ENCODE results near the gene CCDC24. TPM values are rescaled to one million over a fixed set of nuclear protein-coding genes. Genes with fewer than 3 reads are reported as not detected.

The CCDC24 gene
- total and polyA plus RNA-seq, 4 donors: 5.4 to 25.6 (median 15.3) TPM

DNA sequence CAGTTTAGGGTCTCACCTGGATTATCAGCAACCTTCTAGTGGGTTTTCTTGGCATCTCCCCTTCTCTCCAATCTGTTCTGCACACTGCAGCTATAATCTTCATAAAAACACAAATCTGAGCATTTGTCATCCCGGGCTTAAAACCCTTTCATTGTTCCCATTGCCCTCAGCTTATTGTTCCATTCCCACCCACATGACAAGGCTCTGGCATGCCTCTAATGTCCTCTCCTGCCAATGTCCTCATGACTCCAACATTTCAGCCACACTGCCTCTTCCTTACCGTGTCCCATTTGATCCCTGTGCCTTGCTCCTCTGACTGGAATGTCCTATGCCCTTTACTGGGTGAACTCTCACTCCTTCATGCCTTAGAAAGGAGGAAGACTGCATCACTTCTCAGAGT lies 29.1 kb upstream of the CCDC24 start:
- DNase-seq (ENCODE audit: low read depth in 4 of 6, low spot score in 6 of 6): no peak
- Histone ChIP-seq H3K4me1 (ENCODE audit: control insufficient read depth, insufficient read depth, low read length) (no peaks in the 10 kb centered on the region), H3K9me3 (ENCODE audit: control insufficient read depth, insufficient read depth, low read length) (no peaks in the 10 kb centered on the region), H3K4me3 (ENCODE audit: low read depth, low read length) (no peak overlapping the region), H3K36me3 (ENCODE audit: control insufficient read depth, insufficient read depth, low read length) (peaks cover 80% of the 10 kb centered on the region), H3K27me3 (ENCODE audit: control insufficient read depth, insufficient read depth, low read length) (no peaks in the 10 kb centered on the region), H3K27ac (ENCODE audit: low read depth, low read length) (no peak overlapping the region)
- WGBS (ENCODE audit: insufficient coverage): 100% methylated on average over 2 of the region's 2 CpGs

- H3K4me3 ChIP-seq (ENCODE audit: low read depth, low read length): no peak overlapping the region
- no peaks in the 10 kb centered on the region for H3K27me3 ChIP-seq (ENCODE audit: control insufficient read depth, insufficient read depth, low read length)
- no peak for DNase-seq (ENCODE audit: low read depth in 4 of 6, low spot score in 6 of 6)
- no peaks in the 10 kb centered on the region for H3K9me3 ChIP-seq (ENCODE audit: control insufficient read depth, insufficient read depth, low read length)
- 95% methylated on average over 3 of the region's 3 CpGs for WGBS (ENCODE audit: insufficient coverage)
- H3K27ac ChIP-seq (ENCODE audit: low read depth, low read length): no peak overlapping the region
- H3K36me3 ChIP-seq (ENCODE audit: control insufficient read depth, insufficient read depth, low read length): peaks cover 79% of the 10 kb centered on the region
- H3K4me1 ChIP-seq (ENCODE audit: control insufficient read depth, insufficient read depth, low read length): no peaks in the 10 kb centered on the region
These were observed 28.4 kb upstream of the CCDC24 start for GRCh38 chr1:43963006-43963405.

DNA sequence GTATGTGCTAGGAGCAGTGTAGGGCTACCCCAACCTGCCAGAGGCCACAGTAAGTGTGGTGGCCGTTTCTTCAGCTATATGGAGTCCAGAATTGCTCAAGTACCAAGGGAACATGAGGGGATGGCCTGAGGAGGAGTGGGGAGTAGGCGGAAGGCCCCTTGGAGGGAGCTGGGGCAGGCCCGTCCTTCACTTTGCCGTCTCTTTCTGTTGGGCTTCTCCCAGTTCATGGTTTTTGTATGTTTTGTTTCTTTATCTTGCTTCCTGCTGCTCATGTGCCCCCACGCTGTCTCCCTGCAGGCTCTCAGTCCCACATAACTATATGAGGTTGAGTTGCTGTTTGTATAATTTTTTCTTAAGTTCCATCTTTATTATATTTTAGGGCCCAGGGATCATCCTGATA lies 27.5 kb upstream of the CCDC24 start:
- H3K27me3 ChIP-seq (ENCODE audit: control insufficient read depth, insufficient read depth, low read length): no peaks in the 10 kb centered on the region
- 80% methylated on average over 1 of the region's 5 CpGs for WGBS (ENCODE audit: insufficient coverage)
- H3K27ac ChIP-seq (ENCODE audit: low read depth, low read length): no peak overlapping the region
- no peak overlapping the region for H3K4me3 ChIP-seq (ENCODE audit: low read depth, low read length)
- H3K4me1 ChIP-seq (ENCODE audit: control insufficient read depth, insufficient read depth, low read length): no peaks in the 10 kb centered on the region
- DNase-seq (ENCODE audit: low read depth in 4 of 6, low spot score in 6 of 6): no peak
- no peaks in the 10 kb centered on the region for H3K9me3 ChIP-seq (ENCODE audit: control insufficient read depth, insufficient read depth, low read length)
- H3K36me3 ChIP-seq (ENCODE audit: control insufficient read depth, insufficient read depth, low read length): peaks cover 70% of the 10 kb centered on the region

GRCh38 chr1:43965316-43965715 lies 26.1 kb upstream of the CCDC24 start:
- DNase-seq (ENCODE audit: low read depth in 4 of 6, low spot score in 6 of 6): no peak
- 94% methylated on average over 3 of the region's 3 CpGs for WGBS (ENCODE audit: insufficient coverage)
- Histone ChIP-seq H3K9me3 (ENCODE audit: control insufficient read depth, insufficient read depth, low read length) (no peaks in the 10 kb centered on the region), H3K4me3 (ENCODE audit: low read depth, low read length) (no peak overlapping the region), H3K27me3 (ENCODE audit: control insufficient read depth, insufficient read depth, low read length) (no peaks in the 10 kb centered on the region), H3K36me3 (ENCODE audit: control insufficient read depth, insufficient read depth, low read length) (peaks cover 64% of the 10 kb centered on the region), H3K4me1 (ENCODE audit: control insufficient read depth, insufficient read depth, low read length) (peaks cover 7% of the 10 kb centered on the region), H3K27ac (ENCODE audit: low read depth, low read length) (no peak overlapping the region)

GRCh38 chr1:43968348-43968948 lies 23.0 kb upstream of the CCDC24 start:
- WGBS (ENCODE audit: insufficient coverage): 86% methylated on average over 4 of the region's 6 CpGs
- no peaks in the 10 kb centered on the region for H3K9me3 ChIP-seq (ENCODE audit: control insufficient read depth, insufficient read depth, low read length)
- no peaks in the 10 kb centered on the region for H3K27me3 ChIP-seq (ENCODE audit: control insufficient read depth, insufficient read depth, low read length)
- DNase-seq (ENCODE audit: low read depth in 4 of 6, low spot score in 6 of 6): peak in 1 of 6 donors; percentile 32
- peaks cover 62% of the 10 kb centered on the region for H3K36me3 ChIP-seq (ENCODE audit: control insufficient read depth, insufficient read depth, low read length)
- H3K4me3 ChIP-seq (ENCODE audit: low read depth, low read length): no peak overlapping the region
- H3K27ac ChIP-seq (ENCODE audit: low read depth, low read length): no peak overlapping the region
- peaks cover 20% of the 10 kb centered on the region for H3K4me1 ChIP-seq (ENCODE audit: control insufficient read depth, insufficient read depth, low read length)

DNA sequence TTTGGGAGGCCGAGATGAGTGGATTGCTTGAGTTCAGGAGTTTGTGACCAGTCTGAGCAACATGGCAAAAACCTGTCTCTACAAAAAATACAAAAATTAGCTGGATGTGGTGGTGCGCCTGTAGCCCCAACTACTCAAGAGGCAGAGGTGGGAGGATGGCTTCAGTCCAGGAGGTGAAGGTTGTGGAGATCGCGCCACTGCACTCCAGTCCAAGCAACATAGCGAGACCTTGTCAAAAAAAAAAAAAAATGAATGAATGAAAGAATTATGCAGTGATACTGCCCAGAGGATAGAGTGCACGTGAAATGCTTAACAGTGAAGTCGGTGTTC lies 22.0 kb upstream of the CCDC24 start:
- peaks cover 23% of the 10 kb centered on the region for H3K4me1 ChIP-seq (ENCODE audit: control insufficient read depth, insufficient read depth, low read length)
- peaks cover 54% of the 10 kb centered on the region for H3K36me3 ChIP-seq (ENCODE audit: control insufficient read depth, insufficient read depth, low read length)
- no peaks in the 10 kb centered on the region for H3K9me3 ChIP-seq (ENCODE audit: control insufficient read depth, insufficient read depth, low read length)
- DNase-seq (ENCODE audit: low read depth in 4 of 6, low spot score in 6 of 6): no peak
- 40% methylated on average over 6 of the region's 7 CpGs for WGBS (ENCODE audit: insufficient coverage)
- no peak overlapping the region for H3K27ac ChIP-seq (ENCODE audit: low read depth, low read length)
- peak overlapping the region; percentile 18 for H3K4me3 ChIP-seq (ENCODE audit: low read depth, low read length)
- H3K27me3 ChIP-seq (ENCODE audit: control insufficient read depth, insufficient read depth, low read length): no peaks in the 10 kb centered on the region

GRCh38 chr1:43969746-43970466 lies 21.5 kb upstream of the CCDC24 start, which contains the start of gene DPH2:
Gene DPH2, plus strand, starts transcription at chr1:43970010. Its CDS starts 166 bp downstream, at chr1:43970176.
- WGBS (ENCODE audit: insufficient coverage): 0% methylated on average over 34 of the region's 47 CpGs
- H3K36me3 ChIP-seq (ENCODE audit: control insufficient read depth, insufficient read depth, low read length): peaks cover 49% of the 10 kb centered on the region
- H3K27me3 ChIP-seq (ENCODE audit: control insufficient read depth, insufficient read depth, low read length): no peaks in the 10 kb centered on the region
- DNase-seq (ENCODE audit: low read depth in 4 of 6, low spot score in 6 of 6): peak; percentile 79 to 99 (median 94)
- H3K27ac ChIP-seq (ENCODE audit: low read depth, low read length): no peak within 1 kb of the TSS
- H3K4me1 ChIP-seq (ENCODE audit: control insufficient read depth, insufficient read depth, low read length): peaks cover 25% of the 10 kb centered on the region
- H3K4me3 ChIP-seq (ENCODE audit: low read depth, low read length): peak within 1 kb of the TSS; percentile 98
- no peaks in the 10 kb centered on the region for H3K9me3 ChIP-seq (ENCODE audit: control insufficient read depth, insufficient read depth, low read length)

- Histone ChIP-seq H3K27ac (ENCODE audit: low read depth, low read length) (no peak overlapping the region), H3K27me3 (ENCODE audit: control insufficient read depth, insufficient read depth, low read length) (no peaks in the 10 kb centered on the region), H3K36me3 (ENCODE audit: control insufficient read depth, insufficient read depth, low read length) (peaks cover 44% of the 10 kb centered on the region), H3K4me3 (ENCODE audit: low read depth, low read length) (peak overlapping the region; percentile 98), H3K4me1 (ENCODE audit: control insufficient read depth, insufficient read depth, low read length) (peaks cover 28% of the 10 kb centered on the region), H3K9me3 (ENCODE audit: control insufficient read depth, insufficient read depth, low read length) (no peaks in the 10 kb centered on the region)
- DNase-seq (ENCODE audit: low read depth in 4 of 6, low spot score in 6 of 6): no peak
- WGBS (ENCODE audit: insufficient coverage): 46% methylated on average over 4 of the region's 5 CpGs
These were observed 20.9 kb upstream of the CCDC24 start for GRCh38 chr1:43970502-43970901.

DNA sequence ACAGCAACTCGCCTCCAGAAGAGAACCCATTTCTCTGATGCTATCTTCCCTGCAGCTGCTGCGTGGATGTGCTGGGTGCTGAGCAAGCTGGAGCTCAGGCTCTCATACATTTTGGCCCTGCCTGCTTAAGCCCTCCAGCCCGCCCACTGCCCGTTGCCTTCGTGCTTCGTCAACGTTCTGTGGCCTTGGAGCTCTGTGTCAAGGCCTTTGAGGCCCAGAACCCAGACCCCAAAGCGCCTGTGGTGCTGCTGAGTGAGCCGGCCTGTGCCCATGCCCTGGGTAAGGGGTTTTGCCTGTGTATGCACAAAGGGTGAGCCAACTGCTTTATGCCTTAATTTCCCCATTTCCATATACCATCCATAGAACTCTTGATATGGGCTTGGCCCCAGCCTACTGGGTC lies 20.5 kb upstream of the CCDC24 start:
- Histone ChIP-seq H3K36me3 (ENCODE audit: control insufficient read depth, insufficient read depth, low read length) (peaks cover 40% of the 10 kb centered on the region), H3K9me3 (ENCODE audit: control insufficient read depth, insufficient read depth, low read length) (no peaks in the 10 kb centered on the region), H3K27me3 (ENCODE audit: control insufficient read depth, insufficient read depth, low read length) (no peaks in the 10 kb centered on the region), H3K27ac (ENCODE audit: low read depth, low read length) (no peak overlapping the region), H3K4me1 (ENCODE audit: control insufficient read depth, insufficient read depth, low read length) (peaks cover 32% of the 10 kb centered on the region), H3K4me3 (ENCODE audit: low read depth, low read length) (no peak overlapping the region)
- 89% methylated on average over 7 of the region's 9 CpGs for WGBS (ENCODE audit: insufficient coverage)
- no peak for DNase-seq (ENCODE audit: low read depth in 4 of 6, low spot score in 6 of 6)

All from spinal cord (tissue), 10 donors.